ENCODE measurements around the gene LIX1.
"Not testable (repeated sequence)": the region's sequence is repeated elsewhere in the genome, so short reads cannot be mapped to it uniquely, and the experiment has no call there.

The LIX1 gene

GRCh38 chr5:97141031-97141430 is 1.4 kb downstream of the LIX1 start:
- no peak for DNase-seq

- DNase-seq: not testable (repeated sequence)
Observed at GRCh38 chr5:97140250-97140649, 2.2 kb downstream of the LIX1 start.

- no peak for DNase-seq
Observed at GRCh38 chr5:97136475-97136874, 5.9 kb downstream of the LIX1 start.

- no peak for DNase-seq
Observed at GRCh38 chr5:97135868-97136267, 6.5 kb downstream of the LIX1 start.

GRCh38 chr5:97134634-97135033 is 7.8 kb downstream of the LIX1 start:
- DNase-seq: no peak

- DNase-seq: no peak
Observed at GRCh38 chr5:97133101-97133500, 9.3 kb downstream of the LIX1 start.

GRCh38 chr5:97131921-97132320 is 10.5 kb downstream of the LIX1 start:
- peak; percentile 37 for DNase-seq

GRCh38 chr5:97131139-97131710 is 11.2 kb downstream of the LIX1 start:
- DNase-seq: no peak

GRCh38 chr5:97127727-97128126 is 14.7 kb downstream of the LIX1 start:
- no peak for DNase-seq

GRCh38 chr5:97125125-97125683 is 17.2 kb downstream of the LIX1 start:
- DNase-seq: no peak

- no peak for DNase-seq
Observed at GRCh38 chr5:97124335-97124734, 18.1 kb downstream of the LIX1 start.

- no peak for DNase-seq
Observed at GRCh38 chr5:97121848-97122247, 20.6 kb downstream of the LIX1 start.

GRCh38 chr5:97120195-97120594 is 22.2 kb downstream of the LIX1 start:
- no peak for DNase-seq

- no peak for DNase-seq
Observed at GRCh38 chr5:97119007-97119390, 23.4 kb downstream of the LIX1 start.

GRCh38 chr5:97118261-97119006 is 24.0 kb downstream of the LIX1 start:
- no peak for DNase-seq

- no peak for DNase-seq
Observed at GRCh38 chr5:97115932-97116331, 26.5 kb downstream of the LIX1 start.

- no peak for DNase-seq
Observed at GRCh38 chr5:97112230-97112629, 30.2 kb downstream of the LIX1 start.

GRCh38 chr5:97111616-97112015 is 30.8 kb downstream of the LIX1 start:
- no peak for DNase-seq

- no peak for DNase-seq
Observed at GRCh38 chr5:97111004-97111403, 31.4 kb downstream of the LIX1 start.

GRCh38 chr5:97107318-97107717 is 35.1 kb downstream of the LIX1 start:
- DNase-seq: no peak

GRCh38 chr5:97106216-97106581 is 36.2 kb downstream of the LIX1 start:
- no peak for DNase-seq

GRCh38 chr5:97105501-97106215 is 36.8 kb downstream of the LIX1 start:
- no peak for DNase-seq

GRCh38 chr5:97102010-97102470 is 40.4 kb downstream of the LIX1 start:
- no peak for DNase-seq
